ENCODE data around the gene PBXIP1.
A peak's percentile ranks its signal among the peaks of the same experiment; 100 is the strongest.

PBXIP1 gene

DNA sequence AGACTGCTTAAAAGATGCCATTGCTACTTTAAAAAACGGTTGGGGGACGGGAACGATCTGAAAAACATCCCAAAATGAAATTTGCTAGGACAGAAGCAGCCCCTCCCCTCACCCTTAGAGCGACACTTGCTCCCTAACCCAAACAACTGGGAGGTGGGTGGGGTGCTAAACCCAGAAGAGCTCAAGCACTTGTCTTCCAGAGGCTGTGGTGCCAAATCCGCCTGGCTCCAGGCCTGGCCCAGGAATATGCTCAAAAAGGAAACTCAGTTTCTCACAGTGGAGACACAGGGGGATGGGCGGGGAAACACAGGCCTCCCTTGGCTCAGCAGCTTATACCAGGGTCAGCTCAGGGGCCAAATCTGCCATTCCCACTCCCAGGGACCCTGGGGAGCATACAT lies 644 bp upstream of the PBXIP1 start:
- DNase-seq = no peak

DNA sequence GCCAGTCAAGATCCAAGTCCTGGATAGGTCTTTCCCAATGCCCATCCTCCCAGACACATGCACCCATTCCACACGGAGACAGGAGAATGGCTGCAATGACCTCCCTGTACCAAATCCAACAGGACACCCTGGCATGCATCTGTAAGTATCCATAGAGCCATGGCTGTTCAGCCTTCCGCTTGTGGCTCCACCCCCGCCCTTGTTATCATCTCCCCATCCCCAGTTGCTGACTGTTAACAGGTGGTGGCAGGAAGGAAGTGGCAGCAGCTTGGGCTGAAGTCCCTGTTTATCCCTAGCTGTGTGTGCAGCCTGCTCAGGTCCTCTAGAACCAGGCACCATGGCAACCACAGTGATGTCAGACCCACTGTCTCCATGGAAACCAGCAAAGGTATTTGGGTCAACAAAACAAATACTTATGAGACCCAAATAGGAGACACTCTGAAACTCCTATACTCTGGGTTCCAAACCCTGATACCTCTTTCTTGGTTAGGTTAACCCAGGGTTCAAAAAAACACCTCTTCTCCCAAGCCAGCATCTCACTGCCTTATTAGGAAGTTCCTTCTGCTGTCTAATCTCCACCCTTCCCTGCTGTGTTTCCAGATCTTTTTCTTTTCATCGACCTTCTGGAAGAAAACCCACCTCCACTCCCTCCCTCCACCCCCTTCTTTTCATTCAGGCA lies 721 bp downstream of the PBXIP1 start:
- peak; percentile 85 for DNase-seq

GRCh38 chr1:154954541-154954940 lies 1.4 kb downstream of the PBXIP1 start:
- DNase-seq = no peak

GRCh38 chr1:154953611-154954038 lies 2.3 kb downstream of the PBXIP1 start:
- DNase-seq = no peak

DNA sequence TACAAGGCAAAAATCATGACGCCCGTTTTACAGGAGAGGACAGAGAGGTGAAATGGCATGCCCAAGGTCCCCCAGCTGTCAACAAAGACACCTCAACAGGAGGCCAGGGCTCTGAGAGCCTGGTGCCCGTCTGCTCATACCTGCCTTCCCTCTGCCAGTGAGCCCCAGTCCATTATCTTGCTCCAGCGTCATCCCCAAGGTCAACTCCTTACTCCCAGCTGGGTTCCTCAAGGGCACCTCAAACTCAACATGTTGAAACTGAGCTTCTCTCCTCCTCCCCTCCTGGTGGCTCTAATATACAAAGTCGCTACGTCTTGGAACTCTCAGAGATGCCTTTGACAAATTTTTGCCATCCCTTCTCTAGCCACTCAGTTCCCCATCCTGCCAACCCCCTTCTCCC lies 3.2 kb downstream of the PBXIP1 start:
- DNase-seq = no peak

DNA sequence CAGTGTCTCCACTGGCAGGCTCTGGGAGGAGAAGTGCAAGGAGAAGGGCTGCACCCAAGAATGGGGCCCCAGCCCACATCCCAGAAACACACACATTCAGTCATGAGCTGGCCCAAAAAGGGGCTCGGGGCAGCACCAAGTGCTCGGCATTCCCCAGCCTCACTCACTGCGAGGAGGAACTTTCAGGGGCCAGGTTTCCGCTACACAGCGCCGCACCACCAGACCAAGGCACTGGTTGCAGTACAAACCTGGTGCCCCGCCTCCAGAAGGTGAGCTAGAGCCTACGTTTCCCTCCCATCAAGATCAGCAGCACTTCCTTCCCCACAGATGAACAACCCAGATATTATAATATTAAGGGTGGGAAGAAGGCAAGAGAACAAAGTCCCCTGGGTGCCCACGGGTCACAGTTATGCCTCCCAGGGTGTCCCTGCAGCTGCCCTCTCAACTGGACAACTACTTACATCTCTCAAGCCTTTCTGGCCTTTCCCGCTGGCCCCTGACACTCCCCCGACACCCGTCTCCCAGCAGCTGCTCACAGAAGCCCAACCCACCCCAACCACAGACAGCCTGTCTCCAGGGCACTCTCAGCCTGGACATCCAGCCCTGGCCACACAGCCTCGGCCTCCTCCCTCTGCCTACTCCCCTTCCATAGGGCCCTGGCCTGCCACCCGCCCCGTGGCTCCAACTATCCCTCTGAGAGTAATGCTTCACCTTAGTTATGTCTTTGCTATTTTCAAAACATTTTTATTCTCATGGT lies 3.8 kb downstream of the PBXIP1 start:
- peak; percentile 67 for DNase-seq

- DNase-seq = no peak
Measured at GRCh38 chr1:154948079-154948478, 7.8 kb downstream of the PBXIP1 start.

DNA sequence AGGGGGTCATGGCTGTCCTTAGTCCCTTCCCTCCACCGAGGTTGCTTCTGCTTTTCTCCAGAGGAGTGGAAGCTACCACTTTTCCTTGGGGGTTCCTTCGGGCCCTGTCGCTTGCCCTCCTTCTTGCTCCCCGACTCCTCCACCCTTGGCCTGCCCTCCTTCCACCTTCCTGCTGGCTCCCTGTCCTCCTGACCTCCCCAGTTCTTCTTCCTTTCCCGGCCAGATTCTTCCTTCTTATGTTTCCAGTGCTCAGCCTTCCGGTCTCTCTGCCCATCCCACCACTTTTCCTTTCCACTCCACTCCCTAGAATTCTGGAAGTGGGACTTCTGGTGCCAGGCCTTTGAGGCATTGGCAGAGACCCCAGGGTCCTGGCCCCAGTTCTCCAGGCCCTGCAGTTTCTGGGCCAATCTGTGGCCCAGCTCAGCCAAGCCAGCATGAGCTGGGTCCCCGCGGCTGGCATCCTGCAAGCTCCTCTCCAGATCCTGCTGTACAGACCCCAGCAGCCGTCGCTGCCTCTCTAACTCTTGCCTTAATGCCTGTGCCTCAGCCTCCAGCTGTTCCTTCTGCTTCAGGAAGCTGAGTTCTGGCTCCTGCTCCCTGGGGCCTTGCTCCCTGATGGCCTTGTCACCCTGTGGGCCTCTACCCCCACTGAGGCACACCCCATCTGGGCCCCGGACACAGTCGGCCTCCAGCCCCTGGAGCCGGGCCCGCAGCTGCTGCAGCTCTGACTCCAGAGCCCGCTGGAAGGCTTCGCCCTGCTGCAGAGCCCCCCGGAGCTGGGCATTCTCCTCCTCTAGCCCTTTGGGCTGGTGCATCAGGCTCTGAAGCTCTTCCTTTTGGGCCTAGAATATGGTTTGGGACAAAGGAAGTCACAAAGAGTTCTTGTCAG lies 9.7 kb downstream of the PBXIP1 start:
- DNase-seq = no peak

GRCh38 chr1:154945160-154945961 lies 10.5 kb downstream of the PBXIP1 start:
- DNase-seq = no peak

DNA sequence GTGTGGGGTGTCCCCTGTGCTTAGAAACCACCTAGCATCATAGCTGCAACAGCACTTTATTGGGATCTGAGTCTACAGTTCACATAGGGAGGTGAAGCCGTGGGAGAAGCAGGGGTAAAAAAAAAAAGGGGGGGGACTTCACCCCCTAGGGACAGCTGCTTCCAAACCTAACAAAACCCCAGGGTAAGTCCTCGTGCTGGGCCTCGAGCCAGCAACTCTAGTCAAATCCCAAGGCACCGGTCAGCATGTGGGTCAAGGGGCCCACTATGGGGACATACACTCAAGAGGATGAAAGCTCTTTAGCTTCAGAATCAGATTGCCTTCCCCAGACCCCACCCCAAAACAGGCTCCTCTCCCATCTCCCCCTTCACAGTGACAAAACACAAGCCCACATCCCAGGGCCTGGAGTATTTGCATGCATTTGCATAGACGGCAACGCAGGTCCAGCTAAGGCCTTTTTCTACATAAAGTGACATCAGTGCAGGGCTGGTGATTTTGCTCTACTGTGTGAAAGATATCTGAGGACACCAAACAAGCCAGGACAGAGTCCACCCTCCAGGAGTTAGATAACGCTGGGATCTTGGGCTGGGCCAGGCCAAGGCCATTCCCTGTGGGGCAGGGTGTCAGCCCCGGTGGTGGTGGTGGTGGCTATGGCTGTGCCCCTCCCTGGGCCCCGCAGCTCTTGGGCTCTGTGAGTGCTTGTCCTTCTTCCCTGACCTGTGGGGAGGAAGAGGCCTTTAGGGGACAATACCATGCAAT lies 11.3 kb downstream of the PBXIP1 start:
- DNase-seq = no peak

DNA sequence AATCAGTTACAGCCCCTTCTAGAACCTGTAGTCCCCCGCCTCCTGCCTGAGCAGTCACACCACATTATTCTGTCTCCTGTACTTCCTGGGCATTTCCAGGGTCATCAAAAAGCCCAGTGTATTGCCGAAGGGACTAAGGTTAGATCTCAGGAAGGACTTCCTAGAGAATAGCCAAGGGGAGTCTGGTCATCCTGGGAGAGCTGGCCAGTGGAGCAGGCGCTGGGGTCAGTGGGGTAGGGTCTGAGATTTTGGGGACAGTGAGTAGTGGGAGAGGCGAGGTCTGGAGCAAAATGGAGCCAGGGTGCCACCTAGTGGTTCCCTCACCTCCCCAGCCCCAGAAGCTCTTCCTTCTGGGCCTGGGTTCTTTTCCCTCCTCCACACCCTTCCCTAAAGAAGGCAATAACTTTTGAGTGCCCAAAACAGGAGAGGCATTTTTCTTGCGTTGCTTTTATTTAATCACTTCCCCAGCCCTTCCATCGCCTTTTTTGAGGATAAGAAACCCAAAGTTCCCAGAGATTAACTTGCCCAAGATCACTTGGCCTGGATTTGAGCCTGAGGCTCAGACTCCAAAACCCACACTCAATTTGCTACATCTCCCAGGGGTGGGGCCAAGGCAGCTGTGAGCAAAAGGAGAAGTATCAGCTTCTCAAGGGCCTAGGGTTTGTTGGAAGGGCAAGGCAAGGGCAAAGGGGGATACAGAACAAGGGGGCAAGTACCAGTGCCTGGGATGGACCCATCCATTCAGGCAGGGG lies 12.1 kb downstream of the PBXIP1 start:
- DNase-seq = peak; percentile 51

DNA sequence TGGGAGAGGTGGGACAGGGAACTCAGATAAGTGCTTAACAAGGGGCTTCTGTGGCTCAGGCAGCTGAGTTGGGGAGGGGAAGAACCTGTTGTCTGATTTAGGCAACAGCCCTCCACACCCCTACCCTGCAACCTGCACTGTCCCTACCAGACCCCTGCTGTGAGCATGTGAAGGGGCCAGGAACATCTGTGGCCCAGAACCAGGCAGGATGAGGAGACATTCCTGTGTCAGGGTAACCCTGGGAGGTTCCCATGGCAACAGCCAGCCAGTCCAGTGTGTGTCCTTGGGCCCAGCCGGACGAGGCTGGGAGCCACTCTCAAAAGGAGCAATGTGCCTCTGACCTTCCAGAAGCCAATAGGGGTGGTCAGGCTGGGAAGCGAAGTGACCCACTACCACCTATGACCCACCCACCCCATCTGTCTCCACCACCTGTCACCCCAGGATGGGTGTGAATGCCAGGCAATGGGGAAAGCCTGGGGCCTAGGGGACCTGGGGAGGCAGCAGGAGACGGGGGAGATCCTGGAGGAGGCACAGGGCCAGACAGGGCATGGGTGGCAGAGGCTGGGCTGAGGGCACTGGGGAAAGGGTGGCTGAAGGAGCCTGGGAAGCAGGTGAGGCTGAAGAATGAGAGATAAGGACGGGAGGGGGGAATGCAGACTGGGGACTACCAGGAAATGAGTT lies 14.4 kb downstream of the PBXIP1 start:
- no peak for DNase-seq

GRCh38 chr1:154940651-154941194 lies 15.2 kb downstream of the PBXIP1 start:
- DNase-seq = no peak

- DNase-seq = no peak
Measured at GRCh38 chr1:154940213-154940560, 15.7 kb downstream of the PBXIP1 start.

DNA sequence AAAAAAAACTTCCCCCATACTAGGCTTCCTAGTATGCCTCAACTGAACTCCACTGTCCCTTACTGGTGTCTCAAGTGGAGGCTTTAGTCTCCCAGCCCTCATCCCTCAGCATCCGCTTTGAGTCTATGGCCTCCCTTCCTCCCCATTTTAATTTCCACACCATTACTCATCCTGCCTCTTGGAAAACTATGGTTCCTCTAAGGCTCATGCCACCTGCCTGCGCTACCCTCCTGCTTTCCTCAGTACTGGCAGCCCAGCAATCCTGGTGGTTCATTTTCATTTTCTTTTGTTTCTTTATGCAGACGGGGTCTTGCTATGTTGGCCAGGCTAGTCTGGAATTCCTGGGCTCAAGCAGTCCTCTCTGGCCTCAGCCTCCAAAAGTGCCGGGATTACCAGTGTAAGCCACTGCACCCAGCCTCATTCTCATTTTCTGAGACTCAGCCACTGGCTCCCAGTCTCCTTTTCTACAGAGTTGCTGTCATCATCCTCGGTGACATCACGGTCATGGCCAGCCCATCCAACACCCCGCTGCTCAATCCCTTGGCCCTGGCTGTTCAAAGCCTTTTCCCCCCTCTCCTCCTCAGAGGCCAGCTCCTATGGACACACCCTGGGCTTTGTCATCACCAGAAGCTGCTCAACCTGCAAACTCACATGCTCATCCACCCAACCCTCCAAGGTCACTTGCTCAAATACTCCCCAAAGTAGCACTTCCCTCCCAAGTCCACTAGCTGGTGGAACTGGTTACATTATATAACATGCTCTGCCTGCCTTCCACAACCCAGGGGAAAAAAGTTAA lies 17.1 kb downstream of the PBXIP1 start:
- no peak for DNase-seq

DNA sequence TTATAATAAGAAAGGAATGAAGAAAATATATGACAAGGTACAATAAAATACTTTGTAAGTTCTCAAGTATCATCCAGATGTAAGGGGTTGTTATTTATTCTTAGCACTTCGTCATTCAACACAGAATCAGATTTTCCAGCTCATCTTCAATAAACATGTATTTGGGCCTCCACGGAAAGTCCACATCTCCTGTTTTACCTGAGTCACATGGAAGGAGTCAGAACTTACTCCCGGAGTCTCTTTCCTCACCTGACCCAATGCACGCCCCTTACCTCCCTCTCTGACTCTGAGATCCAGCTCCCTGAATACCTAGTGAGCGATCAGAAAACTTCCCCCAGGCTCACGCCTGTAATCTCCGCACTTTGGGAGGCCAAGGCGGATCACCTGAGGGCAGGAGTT lies 17.9 kb downstream of the PBXIP1 start:
- DNase-seq = no peak

GRCh38 chr1:154937085-154937987 lies 18.6 kb downstream of the PBXIP1 start:
- peak; percentile 89 for DNase-seq

DNA sequence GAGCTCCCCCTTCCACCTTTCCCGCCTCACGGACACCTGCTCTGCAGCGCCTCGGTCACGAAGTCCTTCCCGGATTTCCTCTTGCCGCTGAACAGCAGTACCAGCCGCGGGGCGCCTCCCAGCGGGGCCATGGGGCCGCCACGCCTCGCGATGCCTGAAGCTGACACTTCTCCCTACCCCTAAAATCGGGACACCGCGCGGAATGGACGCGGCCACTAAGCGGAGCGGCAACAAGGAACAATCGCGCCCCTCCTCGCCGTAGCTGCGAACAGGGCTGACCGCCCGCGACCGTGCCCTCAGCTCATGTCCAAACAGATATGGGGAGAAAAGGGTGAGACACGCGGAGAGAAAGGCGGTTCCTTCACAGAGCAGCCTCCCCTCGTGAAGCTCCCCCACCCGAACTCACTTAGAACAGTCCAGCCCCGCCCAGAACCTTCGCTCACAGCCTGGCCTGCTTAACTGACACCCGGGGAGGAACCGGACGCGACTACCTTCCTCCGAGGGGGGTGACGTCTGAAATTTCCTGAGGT lies 19.3 kb downstream of the PBXIP1 start, which contains the start of gene PMVK:
TSS of gene PMVK (minus strand) at position 165 of the 530 bp plus-strand sequence. CDS start at position 131, 34 bp downstream.
- DNase-seq = peak; percentile 96
